MCF 10A (cell line): ENCODE measurements around the gene SCN2B. TPM values are rescaled to one million over a fixed set of nuclear protein-coding genes. Genes with fewer than 3 reads are reported as not detected.
A peak's percentile ranks its signal among the peaks of the same experiment; 100 is the strongest.
"Not testable (repeated sequence)": the region's sequence is repeated elsewhere in the genome, so short reads cannot be mapped to it uniquely, and the experiment has no call there.

ENCODE experiments used
- BruUV-seq: library from RNA; stranded (reverse); fragments of 400-500 nt; replicated peaks from 2 replicates; lab custom pipeline; 2021; lab: Mats Ljungman, UMichigan
- CTCF ChIA-PET: fragments of 300-600 bp; sonication (Branson Sonifier 250); formaldehyde crosslinking; extraction: SDS; loops from one replicate; lab custom pipeline; 2021; ENCODE audit warnings: antibody characterized with exemption, inconsistent platforms; lab: Yijun Ruan, JAX
- POLR2A ChIA-PET: fragments of 300-600, 350-650 bp; sonication (Branson Sonifier 250); formaldehyde crosslinking; extraction: SDS; loops from one replicate; lab custom pipeline; 2020; ENCODE audit warnings: antibody characterized with exemption, inconsistent platforms; lab: Yijun Ruan, JAX
- DNase-seq: peaks from one replicate; pipeline ENCODE4 v3.0.0-alpha.2; 2018; ENCODE audit not compliant: unreplicated experiment
- H3K27ac Mint-ChIP-seq: one replicate; pipeline ENCODE4 v1.8.0; 2022; ENCODE audit warnings: mild to moderate bottlenecking, low read depth, mixed read lengths; ENCODE audit not compliant: unreplicated experiment
- H3K27me3 Mint-ChIP-seq: one replicate; pipeline ENCODE4 v1.8.0; 2022; ENCODE audit warnings: mixed read lengths; ENCODE audit not compliant: insufficient read depth, unreplicated experiment
- H3K36me3 Mint-ChIP-seq: one replicate; pipeline ENCODE4 v1.8.0; 2022; ENCODE audit warnings: mild to moderate bottlenecking, moderate library complexity, mixed read lengths; ENCODE audit not compliant: insufficient read depth, unreplicated experiment
- H3K4me1 Mint-ChIP-seq: one replicate; pipeline ENCODE4 v1.8.0; 2022; ENCODE audit warnings: mixed read lengths; ENCODE audit not compliant: insufficient read depth, unreplicated experiment
- H3K4me3 Mint-ChIP-seq: one replicate; pipeline ENCODE4 v1.8.0; 2022; ENCODE audit warnings: mild to moderate bottlenecking, moderate library complexity, mixed read lengths; ENCODE audit not compliant: unreplicated experiment
- H3K9me3 Mint-ChIP-seq: one replicate; pipeline ENCODE4 v1.8.0; 2022; ENCODE audit warnings: mixed read lengths; ENCODE audit not compliant: unreplicated experiment
- intact Hi-C: fragments of 100-400 bp; cut with micrococcal nuclease; formaldehyde crosslinking; loops from 2 replicates; pipeline ENCODE4 v1.14.1; 2022
- total RNA-seq: library from RNA; stranded (reverse); gene quantifications from 2 replicates; pipeline ENCODE4 v1.2.3, GENCODE V29; 2022
- TF ChIP-seq, protein P1 (sequence below): fragments of 200-600 bp; IDR thresholded peaks from one replicate; pipeline ENCODE4 v1.8.0; 2022; ENCODE audit warnings: antibody characterized with exemption, mild to moderate bottlenecking; ENCODE audit not compliant: unreplicated experiment

The SCN2B gene
- total RNA-seq, 1 experiment from 2014 or later, result not detected

DNA sequence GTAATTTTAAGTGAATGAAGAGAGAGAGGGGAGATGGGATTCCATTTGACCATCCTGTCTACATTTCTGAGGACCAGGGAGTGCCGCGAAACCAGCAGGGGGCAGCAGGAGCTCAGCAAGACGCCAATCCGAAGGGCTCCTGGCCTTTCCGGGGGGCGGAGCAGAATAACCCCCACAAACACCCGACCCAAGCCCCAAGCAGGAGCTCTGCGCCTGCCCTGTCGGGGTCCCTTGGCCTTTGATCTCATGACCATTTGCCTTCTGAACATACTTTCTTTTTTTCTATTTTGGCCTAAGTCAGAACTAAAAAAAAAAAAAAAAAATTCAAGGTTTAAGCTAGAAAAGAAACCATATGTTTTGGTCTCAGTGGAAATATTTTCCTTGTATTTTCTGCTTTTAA is 21.9 kb upstream of the SCN2B start:
- DNase-seq, result peak; percentile 53
- Mint-ChIP-seq H3K27me3 (no peaks in the 10 kb centered on the region), H3K27ac (no peak overlapping the region), H3K4me3 (no peak overlapping the region), H3K4me1 (peaks cover 9% of the 10 kb centered on the region), H3K36me3 (no peaks in the 10 kb centered on the region), H3K9me3 (no peaks in the 10 kb centered on the region)
- intact Hi-C loops, result loop anchor here (1.0 kb wide), 3 partner anchors 93 to 290 kb away; no protein-coding TSS in a partner anchor
- TF ChIP-seq, protein P1, sequence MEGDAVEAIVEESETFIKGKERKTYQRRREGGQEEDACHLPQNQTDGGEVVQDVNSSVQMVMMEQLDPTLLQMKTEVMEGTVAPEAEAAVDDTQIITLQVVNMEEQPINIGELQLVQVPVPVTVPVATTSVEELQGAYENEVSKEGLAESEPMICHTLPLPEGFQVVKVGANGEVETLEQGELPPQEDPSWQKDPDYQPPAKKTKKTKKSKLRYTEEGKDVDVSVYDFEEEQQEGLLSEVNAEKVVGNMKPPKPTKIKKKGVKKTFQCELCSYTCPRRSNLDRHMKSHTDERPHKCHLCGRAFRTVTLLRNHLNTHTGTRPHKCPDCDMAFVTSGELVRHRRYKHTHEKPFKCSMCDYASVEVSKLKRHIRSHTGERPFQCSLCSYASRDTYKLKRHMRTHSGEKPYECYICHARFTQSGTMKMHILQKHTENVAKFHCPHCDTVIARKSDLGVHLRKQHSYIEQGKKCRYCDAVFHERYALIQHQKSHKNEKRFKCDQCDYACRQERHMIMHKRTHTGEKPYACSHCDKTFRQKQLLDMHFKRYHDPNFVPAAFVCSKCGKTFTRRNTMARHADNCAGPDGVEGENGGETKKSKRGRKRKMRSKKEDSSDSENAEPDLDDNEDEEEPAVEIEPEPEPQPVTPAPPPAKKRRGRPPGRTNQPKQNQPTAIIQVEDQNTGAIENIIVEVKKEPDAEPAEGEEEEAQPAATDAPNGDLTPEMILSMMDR, result peak; percentile 88
- BruUV-seq, result no TSS peak
- CTCF ChIA-PET, result interaction anchor here (0.5 to 2.8 kb wide), 68 partner anchors 9 to 1753 kb away, joined by 3 to 58 read pairs (median 4); partner anchors contain the start of genes JAML, MPZL2, MPZL3 and UBE4A
- POLR2A ChIA-PET, result interaction anchor here (0.5 to 1.8 kb wide), 9 partner anchors 48 to 660 kb away, joined by 3 to 13 read pairs (median 4); partner anchors contain the start of genes MPZL2 and UBE4A

DNA sequence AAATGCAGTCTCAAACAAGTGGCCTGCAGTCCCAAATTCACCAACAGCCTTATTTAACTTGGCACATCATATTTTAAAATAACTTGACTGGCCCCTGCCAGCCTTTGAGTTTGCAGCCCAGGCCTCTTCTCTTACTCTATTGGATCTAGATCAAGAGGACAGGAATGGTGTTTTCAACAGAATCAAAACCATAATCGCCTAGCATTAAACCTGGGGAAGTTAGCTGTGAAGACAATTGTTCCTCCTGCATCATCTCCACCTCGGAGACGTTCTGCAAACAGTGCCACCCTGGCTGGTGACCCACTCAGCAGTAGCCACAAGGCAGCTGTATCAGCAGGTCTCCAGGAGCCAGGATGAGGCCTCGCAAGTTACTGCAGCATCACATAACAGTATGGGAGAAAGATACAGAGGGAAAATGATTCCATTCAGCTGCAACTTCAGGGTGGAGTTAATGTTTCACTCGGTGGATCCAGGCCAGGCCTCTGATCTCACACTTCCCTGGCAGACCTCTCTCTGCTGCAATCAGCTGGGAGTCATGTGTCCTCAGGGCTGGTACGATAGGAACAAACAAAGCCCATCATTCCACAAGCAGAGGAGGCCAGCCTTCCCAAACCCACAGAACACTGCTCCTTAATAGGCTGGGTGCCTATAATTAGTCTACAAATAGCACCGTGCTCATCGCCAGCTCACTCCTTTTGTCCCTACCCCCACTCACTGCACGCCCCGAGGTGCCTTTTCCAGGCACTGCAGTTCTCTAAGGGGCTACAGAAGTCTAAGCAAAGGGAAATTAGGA is 18.6 kb upstream of the SCN2B start:
- peak; percentile 67 for DNase-seq
- H3K9me3 Mint-ChIP-seq, result no peaks in the 10 kb centered on the region
- H3K27ac Mint-ChIP-seq, result no peak overlapping the region
- H3K4me3 Mint-ChIP-seq, result peak overlapping the region; percentile 5
- peaks cover 4% of the 10 kb centered on the region for H3K27me3 Mint-ChIP-seq
- ChIA-PET POLR2A (interaction anchor here (0.9 to 2.6 kb wide), 5 partner anchors 23 to 173 kb away, joined by 3 to 15 read pairs (median 4); partner anchors contain the start of genes MPZL2 and MPZL3), CTCF (interaction anchor here (0.6 to 2.6 kb wide), 8 partner anchors 24 to 415 kb away, joined by 3 to 13 read pairs (median 4); no protein-coding TSS in a partner anchor)
- no peaks in the 10 kb centered on the region for H3K36me3 Mint-ChIP-seq
- TF ChIP-seq, protein P1, result no peak
- intact Hi-C loops, result loop anchor here (1.0 kb wide), 2 partner anchors 27 to 50 kb away; no protein-coding TSS in a partner anchor
- peaks cover 9% of the 10 kb centered on the region for H3K4me1 Mint-ChIP-seq
- TSS peak; percentile 69 for BruUV-seq

DNA sequence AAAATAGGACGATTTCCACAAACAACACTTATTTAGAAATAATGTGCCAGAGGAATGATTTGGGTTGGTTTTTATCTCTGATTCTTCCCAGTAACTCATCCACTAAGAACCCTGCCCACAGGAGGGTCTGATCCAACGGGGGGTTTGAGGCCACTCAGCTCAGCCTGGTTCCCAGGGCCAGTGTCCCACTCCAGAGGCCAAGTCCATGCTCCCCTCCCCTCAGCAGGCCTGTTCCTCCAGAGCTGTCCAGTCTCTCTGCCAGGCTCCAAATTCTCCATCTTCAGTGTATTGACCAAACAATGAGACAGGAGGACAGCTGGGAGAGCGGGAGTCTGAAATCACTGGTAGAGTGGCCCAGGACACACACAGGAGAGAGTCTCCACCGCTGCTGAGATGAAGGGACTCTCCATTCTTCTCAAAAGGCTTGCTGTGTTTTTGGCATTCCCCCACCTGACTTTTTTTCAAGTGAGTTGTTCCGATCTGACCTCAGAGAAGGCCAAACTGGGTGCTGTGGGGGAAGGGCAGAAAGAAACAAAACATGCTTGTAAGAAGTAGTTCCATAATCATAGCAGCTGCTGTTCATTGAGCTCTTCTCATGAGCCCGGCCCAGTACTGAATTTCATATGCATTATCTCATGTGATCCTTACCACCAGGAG is 17.6 kb upstream of the SCN2B start:
- ChIA-PET CTCF (interaction anchor here (0.6 to 2.6 kb wide), 4 partner anchors 8 to 159 kb away, joined by 3 to 11 read pairs (median 4); no protein-coding TSS in a partner anchor), POLR2A (interaction anchor here (1.4 to 2.6 kb wide), 4 partner anchors 22 to 97 kb away, joined by 3 to 15 read pairs (median 6); partner anchors contain the start of genes MPZL2 and MPZL3)
- DNase-seq, result no peak
- peaks cover 14% of the 10 kb centered on the region for H3K27me3 Mint-ChIP-seq
- H3K9me3 Mint-ChIP-seq, result no peaks in the 10 kb centered on the region
- H3K4me1 Mint-ChIP-seq, result peaks cover 9% of the 10 kb centered on the region
- no peak overlapping the region for H3K4me3 Mint-ChIP-seq
- BruUV-seq, result no TSS peak
- no peaks in the 10 kb centered on the region for H3K36me3 Mint-ChIP-seq
- no peak overlapping the region for H3K27ac Mint-ChIP-seq
- intact Hi-C loops, result no loop called here
- TF ChIP-seq, protein P1, result no peak

DNA sequence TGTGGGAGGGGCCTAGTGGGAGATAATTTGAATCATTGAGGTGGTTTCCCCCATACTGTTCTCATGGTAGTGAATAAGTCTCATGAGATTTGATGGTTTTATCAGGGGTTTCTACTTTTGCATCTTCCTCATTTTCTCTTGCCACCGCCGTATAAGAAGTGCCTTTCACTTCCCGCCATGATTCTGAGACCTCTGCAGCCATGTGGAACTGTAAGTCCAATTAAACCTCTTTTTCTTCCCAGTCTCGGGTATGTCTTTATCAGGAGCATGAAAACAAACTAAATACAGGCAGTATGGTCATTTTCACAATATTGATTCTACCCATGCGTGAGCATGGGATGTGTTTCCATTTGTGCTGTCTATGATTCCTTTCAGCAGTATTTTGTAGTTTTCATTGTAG is 16.4 kb upstream of the SCN2B start:
- peaks cover 17% of the 10 kb centered on the region for H3K27me3 Mint-ChIP-seq
- H3K9me3 Mint-ChIP-seq, H3K4me3 Mint-ChIP-seq, H3K4me1 Mint-ChIP-seq, POLR2A ChIA-PET, H3K27ac Mint-ChIP-seq, DNase-seq, intact Hi-C loops, H3K36me3 Mint-ChIP-seq, BruUV-seq: not testable (repeated sequence)
- CTCF ChIA-PET, result interaction anchor here (0.6 kb wide), 1 partner anchor 365 kb away, joined by 3 read pairs; no protein-coding TSS in a partner anchor

DNA sequence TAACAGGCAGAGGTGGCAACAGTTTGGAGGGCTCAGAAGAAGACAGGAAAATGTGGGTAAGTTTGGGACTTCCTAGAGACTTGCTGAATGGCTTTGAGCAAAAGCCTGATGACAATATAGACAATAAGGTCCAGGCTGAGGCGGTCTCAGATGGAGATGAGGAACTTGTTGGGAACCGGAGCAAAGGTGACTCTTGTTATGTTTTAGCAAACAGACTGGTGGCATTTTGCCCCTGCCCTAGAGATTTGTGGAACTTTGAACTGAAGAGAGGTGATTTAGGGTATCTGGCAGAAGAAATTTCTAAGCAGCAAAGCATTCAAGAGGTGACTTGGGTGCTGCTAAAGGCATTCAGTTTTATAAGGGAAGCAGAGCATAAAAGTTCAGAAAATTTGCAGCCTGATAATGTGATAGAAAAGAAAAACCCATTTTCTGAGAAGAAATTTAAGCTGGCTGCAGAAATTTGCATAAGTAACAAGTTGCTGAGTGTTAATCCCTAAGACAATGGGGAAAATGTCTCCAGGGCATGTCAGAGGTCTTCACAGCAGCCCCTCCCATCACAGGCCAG is 14.6 kb upstream of the SCN2B start:
- H3K4me1 Mint-ChIP-seq, DNase-seq, H3K27ac Mint-ChIP-seq, H3K4me3 Mint-ChIP-seq, POLR2A ChIA-PET, H3K36me3 Mint-ChIP-seq, intact Hi-C loops, BruUV-seq, CTCF ChIA-PET, H3K9me3 Mint-ChIP-seq: not testable (repeated sequence)
- H3K27me3 Mint-ChIP-seq, result peaks cover 31% of the 10 kb centered on the region
